ENCODE data around the gene ATP6V0B. TPM values are rescaled to one million over a fixed set of nuclear protein-coding genes. Genes with fewer than 3 reads are reported as not detected.

The ATP6V0B gene
- total and polyA plus RNA-seq, 2 donors from 2014 or later = 156 to 636 TPM

DNA sequence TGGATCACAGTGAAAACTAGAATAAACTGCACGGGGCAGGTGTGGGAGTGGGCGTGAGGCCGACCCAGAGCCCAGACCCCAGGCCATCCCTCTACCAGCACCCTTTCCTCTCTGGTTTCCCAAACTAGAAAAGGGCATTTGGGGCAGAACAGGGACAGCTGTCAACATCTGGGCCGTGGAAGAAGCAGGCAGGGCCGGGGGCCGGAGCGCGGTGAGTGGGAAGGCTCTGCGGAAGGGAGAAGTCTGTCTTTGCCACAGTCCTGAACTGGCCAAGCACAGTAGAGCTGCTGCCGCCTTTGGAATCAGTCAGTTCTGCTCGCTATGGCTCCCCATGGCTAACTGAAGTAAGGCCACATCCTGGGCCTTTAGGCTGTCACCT is 23.2 kb downstream of the ATP6V0B start:
- no peak for DNase-seq
- no peak for FAIRE-seq
- H3K27ac ChIP-seq (ENCODE audit: low read depth in 2 of 2, low read length in 2 of 2) = no peak overlapping the region
- intact Hi-C loops (cut with DNase I) = no loop called here
- H3K9me3 ChIP-seq (ENCODE audit: control insufficient read depth in 2 of 3, insufficient read depth in 1 of 3, low read length in 3 of 3) = no peaks in the 10 kb centered on the region
- H3K36me3 ChIP-seq (ENCODE audit: control insufficient read depth in 2 of 3, insufficient read depth in 3 of 3, low read length in 3 of 3) = no peaks in the 10 kb centered on the region
- TF ChIP-seq, protein P1, sequence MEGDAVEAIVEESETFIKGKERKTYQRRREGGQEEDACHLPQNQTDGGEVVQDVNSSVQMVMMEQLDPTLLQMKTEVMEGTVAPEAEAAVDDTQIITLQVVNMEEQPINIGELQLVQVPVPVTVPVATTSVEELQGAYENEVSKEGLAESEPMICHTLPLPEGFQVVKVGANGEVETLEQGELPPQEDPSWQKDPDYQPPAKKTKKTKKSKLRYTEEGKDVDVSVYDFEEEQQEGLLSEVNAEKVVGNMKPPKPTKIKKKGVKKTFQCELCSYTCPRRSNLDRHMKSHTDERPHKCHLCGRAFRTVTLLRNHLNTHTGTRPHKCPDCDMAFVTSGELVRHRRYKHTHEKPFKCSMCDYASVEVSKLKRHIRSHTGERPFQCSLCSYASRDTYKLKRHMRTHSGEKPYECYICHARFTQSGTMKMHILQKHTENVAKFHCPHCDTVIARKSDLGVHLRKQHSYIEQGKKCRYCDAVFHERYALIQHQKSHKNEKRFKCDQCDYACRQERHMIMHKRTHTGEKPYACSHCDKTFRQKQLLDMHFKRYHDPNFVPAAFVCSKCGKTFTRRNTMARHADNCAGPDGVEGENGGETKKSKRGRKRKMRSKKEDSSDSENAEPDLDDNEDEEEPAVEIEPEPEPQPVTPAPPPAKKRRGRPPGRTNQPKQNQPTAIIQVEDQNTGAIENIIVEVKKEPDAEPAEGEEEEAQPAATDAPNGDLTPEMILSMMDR (IDR thresholded peaks at IDR 0.05; ENCODE audit: borderline replicate concordance, extremely low read depth, insufficient read depth) = no peak
- peaks cover 0 to 3% (median 0%) of the 10 kb centered on the region in 3 donors for H3K4me1 ChIP-seq (ENCODE audit: control insufficient read depth in 2 of 3, insufficient read depth in 2 of 3, low read depth in 1 of 3, low read length in 3 of 3)
- no peak overlapping the region for H3K4me3 ChIP-seq (ENCODE audit: low read length in 3 of 3)
- no peak overlapping the region for H3K9ac ChIP-seq (ENCODE audit: low read length in 3 of 3)
- H3K27me3 ChIP-seq (ENCODE audit: control insufficient read depth, insufficient read depth, low read length) = no peaks in the 10 kb centered on the region

DNA sequence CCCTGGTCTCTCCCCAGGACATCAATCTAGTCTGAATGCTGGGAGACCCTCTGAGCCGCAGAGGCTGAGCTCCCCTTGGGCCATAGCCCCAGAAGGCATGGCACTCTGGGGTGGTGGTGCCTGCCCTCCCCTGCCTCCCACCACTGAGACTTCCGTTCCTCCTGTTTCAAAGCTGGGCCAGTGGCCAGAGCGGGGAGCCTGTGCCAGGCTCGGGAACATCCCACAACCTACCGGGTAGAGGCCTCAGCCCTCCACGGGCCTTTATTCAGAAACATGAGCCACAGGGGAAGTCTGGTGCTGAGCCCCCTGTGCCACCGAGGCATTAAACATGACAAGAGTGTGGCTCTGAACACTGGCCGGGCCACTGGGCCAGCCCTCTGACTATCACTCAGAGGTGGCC is 24.7 kb downstream of the ATP6V0B start:
- intact Hi-C loops (cut with DNase I) = no loop called here
- H3K27me3 ChIP-seq (ENCODE audit: control insufficient read depth, insufficient read depth, low read length) = no peaks in the 10 kb centered on the region

DNA sequence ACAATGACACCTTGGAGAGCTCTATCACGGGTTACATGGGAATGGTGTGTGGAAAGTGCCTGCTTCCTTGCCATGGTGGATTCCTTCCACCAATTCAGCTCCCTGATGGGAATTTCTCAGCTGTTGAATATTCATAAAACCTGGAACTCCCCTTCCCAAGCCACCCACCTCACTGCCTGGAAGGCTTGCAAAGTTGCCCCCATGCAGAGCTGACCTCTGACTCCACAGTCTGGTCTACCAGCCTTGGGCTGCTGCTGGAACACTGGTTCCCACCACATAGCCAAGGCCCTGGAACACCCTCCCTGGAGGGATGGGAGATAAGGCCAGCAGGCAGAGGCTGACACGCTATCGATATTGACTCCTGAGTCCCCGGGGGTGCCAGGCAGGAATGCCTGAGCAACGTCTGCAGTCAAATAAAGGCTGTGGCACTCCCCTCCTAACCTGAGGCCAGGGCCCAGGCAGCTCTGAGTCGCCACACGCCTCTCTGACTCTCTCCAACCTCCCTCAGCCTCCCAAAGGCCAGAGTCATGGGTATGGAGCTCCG is 25.4 kb downstream of the ATP6V0B start:
- no peak for FAIRE-seq
- DNase-seq = no peak
- Histone ChIP-seq H3K9me3 (ENCODE audit: control insufficient read depth in 2 of 3, insufficient read depth in 1 of 3, low read length in 3 of 3) (no peaks in the 10 kb centered on the region), H3K4me1 (ENCODE audit: control insufficient read depth in 2 of 3, insufficient read depth in 2 of 3, low read depth in 1 of 3, low read length in 3 of 3) (peaks cover 0 to 3% (median 0%) of the 10 kb centered on the region in 3 donors), H3K36me3 (ENCODE audit: control insufficient read depth in 2 of 3, insufficient read depth in 3 of 3, low read length in 3 of 3) (no peaks in the 10 kb centered on the region), H3K4me3 (ENCODE audit: low read length in 3 of 3) (no peak overlapping the region), H3K27me3 (ENCODE audit: control insufficient read depth, insufficient read depth, low read length) (no peaks in the 10 kb centered on the region), H3K27ac (ENCODE audit: low read depth in 2 of 2, low read length in 2 of 2) (no peak overlapping the region), H3K9ac (ENCODE audit: low read length in 3 of 3) (no peak overlapping the region)
- intact Hi-C loops (cut with DNase I) = no loop called here
- TF ChIP-seq, protein P1 (IDR thresholded peaks at IDR 0.05; ENCODE audit: borderline replicate concordance, extremely low read depth, insufficient read depth) = no peak

More for the DNA sequence above, 24.7 kb downstream of the ATP6V0B start:
- no peak for FAIRE-seq
- Histone ChIP-seq H3K4me1 (ENCODE audit: control insufficient read depth in 2 of 3, insufficient read depth in 2 of 3, low read depth in 1 of 3, low read length in 3 of 3) (peaks cover 0 to 3% (median 0%) of the 10 kb centered on the region in 3 donors), H3K27ac (ENCODE audit: low read depth in 2 of 2, low read length in 2 of 2) (no peak overlapping the region), H3K4me3 (ENCODE audit: low read length in 3 of 3) (no peak overlapping the region), H3K9me3 (ENCODE audit: control insufficient read depth in 2 of 3, insufficient read depth in 1 of 3, low read length in 3 of 3) (no peaks in the 10 kb centered on the region), H3K36me3 (ENCODE audit: control insufficient read depth in 2 of 3, insufficient read depth in 3 of 3, low read length in 3 of 3) (no peaks in the 10 kb centered on the region), H3K9ac (ENCODE audit: low read length in 3 of 3) (no peak overlapping the region)
- no peak for DNase-seq
- TF ChIP-seq, protein P1 (IDR thresholded peaks at IDR 0.05; ENCODE audit: borderline replicate concordance, extremely low read depth, insufficient read depth) = no peak

DNA sequence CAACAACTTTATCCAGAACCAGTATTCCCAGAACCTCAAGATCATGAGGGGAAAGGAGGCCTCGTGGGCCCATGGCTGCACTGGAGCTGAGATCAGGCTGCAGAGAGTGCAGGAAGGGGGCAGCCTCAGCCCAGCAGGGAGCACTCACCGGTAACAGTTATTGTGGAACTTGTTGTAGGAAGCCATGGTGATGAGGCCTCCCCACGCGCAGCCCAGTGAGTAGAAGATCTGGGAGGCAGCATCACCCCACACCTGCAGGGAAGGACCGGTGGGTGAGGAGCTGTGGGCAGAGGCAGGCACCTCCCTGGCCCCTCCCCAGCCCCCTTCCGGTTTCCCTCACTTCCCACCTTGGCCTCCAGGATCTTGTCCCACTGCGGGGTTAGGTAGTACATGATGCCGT is 27.4 kb downstream of the ATP6V0B start:
- H3K4me3 ChIP-seq (ENCODE audit: low read length in 3 of 3) = no peak overlapping the region
- H3K36me3 ChIP-seq (ENCODE audit: control insufficient read depth in 2 of 3, insufficient read depth in 3 of 3, low read length in 3 of 3) = no peaks in the 10 kb centered on the region
- TF ChIP-seq, protein P1 (IDR thresholded peaks at IDR 0.05; ENCODE audit: borderline replicate concordance, extremely low read depth, insufficient read depth) = no peak
- H3K27ac ChIP-seq (ENCODE audit: low read depth in 2 of 2, low read length in 2 of 2) = no peak overlapping the region
- H3K9ac ChIP-seq (ENCODE audit: low read length in 3 of 3) = no peak overlapping the region
- intact Hi-C loops (cut with DNase I) = no loop called here
- DNase-seq (no peak), FAIRE-seq (no peak)
- H3K4me1 ChIP-seq (ENCODE audit: control insufficient read depth in 2 of 3, insufficient read depth in 2 of 3, low read depth in 1 of 3, low read length in 3 of 3) = peaks cover 0 to 6% (median 0%) of the 10 kb centered on the region in 3 donors
- no peaks in the 10 kb centered on the region for H3K27me3 ChIP-seq (ENCODE audit: control insufficient read depth, insufficient read depth, low read length)
- H3K9me3 ChIP-seq (ENCODE audit: control insufficient read depth in 2 of 3, insufficient read depth in 1 of 3, low read length in 3 of 3) = no peaks in the 10 kb centered on the region
